ENCODE results near the gene ST6GALNAC2.
"Not testable (repeated sequence)": the region's sequence is repeated elsewhere in the genome, so short reads cannot be mapped to it uniquely, and the experiment has no call there.

The ST6GALNAC2 gene

DNA sequence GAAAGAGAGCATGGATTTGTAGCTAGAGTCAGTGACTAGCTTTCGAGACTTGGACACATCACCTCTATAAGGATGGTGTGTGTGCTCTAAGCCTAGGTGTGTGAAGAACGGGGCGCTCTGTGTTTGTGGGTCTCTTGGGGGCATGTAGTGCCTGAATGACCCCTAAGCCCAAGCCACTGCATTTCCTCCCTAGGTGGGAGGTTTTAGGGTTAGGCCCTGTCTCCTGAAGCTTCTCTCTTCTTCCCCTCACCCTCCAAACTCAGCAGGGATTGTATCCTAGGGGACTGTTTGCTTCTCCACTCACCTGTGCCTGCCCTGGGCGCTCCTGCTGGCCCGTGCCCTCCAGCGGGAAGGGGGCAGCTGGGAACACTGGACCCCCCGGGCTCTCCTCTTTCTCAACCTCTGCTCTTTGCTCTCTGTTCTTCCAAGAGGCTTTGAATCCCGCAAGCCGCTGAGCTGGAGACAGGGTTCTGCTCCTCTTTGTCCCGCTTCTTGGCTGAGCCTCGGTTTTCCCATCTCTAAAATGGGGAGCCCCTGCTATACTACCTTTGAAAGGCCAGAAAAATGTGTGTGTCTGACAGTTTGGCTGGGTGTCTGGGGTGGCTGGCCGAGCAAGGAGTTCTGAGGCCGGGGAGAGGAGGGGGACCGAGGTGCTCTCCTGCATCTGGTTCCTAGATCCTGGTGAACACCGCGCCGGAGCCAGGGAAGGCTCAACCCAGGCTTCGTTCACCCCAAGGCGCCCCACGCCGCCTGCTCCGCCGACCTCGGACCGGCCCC, 49.0 kb downstream of the ST6GALNAC2 start:
- H3K36me3 ChIP-seq, result peaks cover 2% of the 10 kb centered on the region; the same call in 1 of the 2 replicates
- no peak overlapping the region for H3K4me3 ChIP-seq (ENCODE audit: low read depth, low read length)
- H3K9me3 ChIP-seq (ENCODE audit: severe bottlenecking), result no peaks in the 10 kb centered on the region
- H3K27ac ChIP-seq, result no peak overlapping the region
- DNase-seq, result no peak
- no peaks in the 10 kb centered on the region for H3K27me3 ChIP-seq (ENCODE audit: insufficient read depth, low read depth, severe bottlenecking)
- TF ChIP-seq, protein P1, sequence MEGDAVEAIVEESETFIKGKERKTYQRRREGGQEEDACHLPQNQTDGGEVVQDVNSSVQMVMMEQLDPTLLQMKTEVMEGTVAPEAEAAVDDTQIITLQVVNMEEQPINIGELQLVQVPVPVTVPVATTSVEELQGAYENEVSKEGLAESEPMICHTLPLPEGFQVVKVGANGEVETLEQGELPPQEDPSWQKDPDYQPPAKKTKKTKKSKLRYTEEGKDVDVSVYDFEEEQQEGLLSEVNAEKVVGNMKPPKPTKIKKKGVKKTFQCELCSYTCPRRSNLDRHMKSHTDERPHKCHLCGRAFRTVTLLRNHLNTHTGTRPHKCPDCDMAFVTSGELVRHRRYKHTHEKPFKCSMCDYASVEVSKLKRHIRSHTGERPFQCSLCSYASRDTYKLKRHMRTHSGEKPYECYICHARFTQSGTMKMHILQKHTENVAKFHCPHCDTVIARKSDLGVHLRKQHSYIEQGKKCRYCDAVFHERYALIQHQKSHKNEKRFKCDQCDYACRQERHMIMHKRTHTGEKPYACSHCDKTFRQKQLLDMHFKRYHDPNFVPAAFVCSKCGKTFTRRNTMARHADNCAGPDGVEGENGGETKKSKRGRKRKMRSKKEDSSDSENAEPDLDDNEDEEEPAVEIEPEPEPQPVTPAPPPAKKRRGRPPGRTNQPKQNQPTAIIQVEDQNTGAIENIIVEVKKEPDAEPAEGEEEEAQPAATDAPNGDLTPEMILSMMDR (IDR thresholded peaks at IDR 0.05; ENCODE audit: low read depth, low read length), result no peak

DNA sequence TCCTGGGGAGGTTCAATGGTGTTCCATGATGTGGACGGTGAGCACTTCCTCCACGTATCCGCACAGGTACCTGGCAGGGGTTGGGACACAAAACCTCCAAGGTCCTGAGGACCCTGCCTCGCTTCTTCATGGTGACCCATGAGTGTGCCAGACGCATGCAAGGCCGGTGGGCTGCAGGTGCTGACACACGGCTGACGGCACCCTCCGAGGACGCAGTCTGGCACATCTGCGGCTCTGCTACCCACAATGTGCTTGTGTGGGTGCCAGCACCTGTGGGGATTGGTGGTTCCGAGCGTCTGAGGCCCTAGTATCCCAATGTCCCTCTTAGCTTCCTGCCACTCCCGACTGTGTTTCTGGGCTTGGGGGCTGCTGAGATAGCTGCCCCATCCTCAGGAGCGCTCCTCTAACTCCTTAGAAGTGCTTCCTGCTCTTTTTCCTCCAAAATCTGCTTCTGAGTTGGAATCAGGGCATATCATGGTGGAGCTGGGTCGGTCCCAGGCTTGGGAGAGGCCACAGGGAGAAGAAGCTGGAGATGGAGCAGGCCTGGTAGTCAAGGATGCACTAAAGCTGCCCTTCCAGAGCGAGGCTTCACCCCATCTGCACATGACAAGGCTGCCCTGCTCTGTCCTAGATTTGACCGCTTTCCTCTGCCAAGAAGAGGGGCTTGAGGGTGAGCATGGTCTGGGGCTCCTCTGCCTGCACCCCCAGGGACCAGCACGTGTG, 49.7 kb downstream of the ST6GALNAC2 start:
- no peaks in the 10 kb centered on the region for H3K9me3 ChIP-seq (ENCODE audit: severe bottlenecking)
- H3K27me3 ChIP-seq (ENCODE audit: insufficient read depth, low read depth, severe bottlenecking), result no peaks in the 10 kb centered on the region
- H3K36me3 ChIP-seq, result no peaks in the 10 kb centered on the region
- no peak overlapping the region for H3K27ac ChIP-seq
- DNase-seq, result no peak
- TF ChIP-seq, protein P1 (IDR thresholded peaks at IDR 0.05; ENCODE audit: low read depth, low read length), result no peak
- no peak overlapping the region for H3K4me3 ChIP-seq (ENCODE audit: low read depth, low read length)

DNA sequence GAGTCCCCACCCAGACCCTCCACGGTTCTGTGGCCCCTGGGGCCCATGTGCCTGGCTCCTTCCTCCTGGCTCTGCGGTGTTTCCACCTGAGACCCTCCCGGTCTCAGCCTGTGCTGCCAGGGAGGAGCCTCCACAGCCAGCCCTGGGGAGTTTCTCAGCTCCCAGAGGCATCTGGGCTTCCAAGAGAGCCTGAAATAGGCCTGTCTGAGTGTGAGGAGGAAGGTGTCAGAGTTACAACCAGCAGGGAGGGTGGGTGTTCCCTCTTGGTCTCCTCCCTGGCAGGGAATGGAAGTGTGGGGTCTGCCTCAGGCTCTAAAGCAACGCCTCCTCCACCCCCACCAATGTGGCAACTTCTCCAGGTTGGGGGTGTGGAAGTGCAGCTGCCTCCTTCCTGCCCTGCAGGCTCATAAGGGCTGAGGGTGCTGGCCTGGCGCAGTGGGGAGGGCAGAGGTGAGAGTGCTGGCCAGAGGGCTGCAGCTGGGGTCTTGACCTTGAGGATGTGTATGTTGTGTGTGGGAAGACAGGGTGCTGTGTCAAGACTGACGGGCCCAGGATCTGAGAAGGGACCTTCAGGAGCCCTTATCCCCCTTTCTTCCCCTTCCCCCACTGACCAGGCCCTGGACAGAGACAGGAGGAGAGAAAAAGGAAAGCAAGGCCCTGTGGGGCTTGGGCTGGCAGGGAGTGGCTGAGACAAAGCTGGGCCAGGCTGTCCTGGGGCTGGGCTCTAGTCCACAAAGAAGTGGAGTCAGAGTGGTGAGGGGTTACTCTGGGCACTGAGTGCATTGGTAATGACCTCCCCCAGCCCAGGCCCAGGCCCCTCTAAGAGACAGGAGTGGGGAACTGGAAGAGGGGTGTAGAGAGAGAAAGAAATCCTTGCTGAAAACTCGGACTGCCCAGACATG, 50.6 kb downstream of the ST6GALNAC2 start:
- Histone ChIP-seq H3K4me3 (ENCODE audit: low read depth, low read length) (no peak overlapping the region), H3K27ac (peak overlapping the region; percentile 26), H3K36me3 (no peaks in the 10 kb centered on the region), H3K9me3 (ENCODE audit: severe bottlenecking) (no peaks in the 10 kb centered on the region), H3K27me3 (ENCODE audit: insufficient read depth, low read depth, severe bottlenecking) (no peaks in the 10 kb centered on the region)
- DNase-seq, result no peak
- TF ChIP-seq, protein P1 (IDR thresholded peaks at IDR 0.05; ENCODE audit: low read depth, low read length), result no peak

DNA sequence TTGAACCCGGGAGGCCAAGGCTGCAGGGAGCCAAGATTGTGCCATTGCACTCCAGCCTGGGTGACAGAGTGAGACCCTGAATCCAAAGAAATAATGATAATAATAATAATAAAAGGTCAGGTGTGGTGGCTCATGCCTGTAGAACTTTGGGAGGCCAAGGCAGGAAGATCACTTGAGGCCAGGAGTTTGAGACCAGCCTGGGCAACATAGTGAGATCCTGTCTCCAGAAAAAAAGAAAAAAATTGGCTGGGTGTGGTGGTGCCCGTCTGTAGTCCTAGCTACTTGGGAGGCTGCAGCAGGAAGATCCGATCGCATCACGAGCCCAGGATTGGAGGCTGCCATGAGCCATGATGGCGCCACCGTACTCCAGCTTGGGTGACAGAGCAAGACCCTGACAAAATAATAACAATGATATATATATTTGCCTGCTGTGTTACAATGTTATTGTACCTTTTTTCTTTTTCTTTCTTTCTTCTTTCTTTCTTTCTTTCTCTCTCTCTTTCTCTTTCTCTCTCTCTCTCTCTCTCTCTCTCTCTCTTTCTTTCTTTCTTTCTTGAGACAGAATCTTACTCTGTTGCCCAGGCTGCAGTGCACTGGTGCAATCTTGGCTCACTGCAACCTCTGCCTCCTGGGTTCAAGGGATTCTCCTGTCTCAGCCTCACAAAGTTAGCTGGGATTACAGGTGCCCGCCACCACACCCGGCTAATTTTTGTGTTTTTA, 51.9 kb downstream of the ST6GALNAC2 start:
- H3K27me3 ChIP-seq (ENCODE audit: insufficient read depth, low read depth, severe bottlenecking); H3K4me3 ChIP-seq (ENCODE audit: low read depth, low read length); H3K27ac ChIP-seq; DNase-seq; H3K9me3 ChIP-seq (ENCODE audit: severe bottlenecking); H3K36me3 ChIP-seq: not testable (repeated sequence)

DNA sequence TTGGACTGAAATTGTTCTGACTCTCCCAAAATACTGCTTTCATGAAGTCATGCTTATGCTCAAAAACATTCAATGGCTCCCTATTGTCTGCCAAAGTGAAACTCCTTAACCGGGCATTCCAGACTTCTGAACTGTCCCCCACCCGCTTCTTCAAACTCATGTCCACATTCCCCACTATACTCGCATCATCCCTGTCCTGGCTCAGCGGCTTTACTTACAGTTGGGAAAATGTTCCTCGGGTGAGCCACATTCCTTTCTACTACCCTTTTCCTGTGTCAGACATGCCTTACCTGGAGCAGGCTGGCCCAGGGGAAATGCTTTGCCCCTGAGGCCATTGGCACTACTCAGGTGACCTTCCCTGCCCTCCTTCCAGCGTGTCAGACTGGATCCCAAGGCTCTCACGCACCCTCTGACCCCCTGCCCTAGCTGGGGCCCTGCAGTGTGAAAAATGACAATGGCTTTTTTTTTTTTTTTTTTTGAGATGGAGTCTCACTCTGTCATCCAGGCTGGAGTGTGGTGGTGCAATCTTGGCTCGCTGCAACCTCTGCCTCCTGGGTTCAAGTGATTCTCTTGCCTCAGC, 53.5 kb downstream of the ST6GALNAC2 start:
- TF ChIP-seq, protein P1 (IDR thresholded peaks at IDR 0.05; ENCODE audit: low read depth, low read length), result no peak
- Histone ChIP-seq H3K9me3 (ENCODE audit: severe bottlenecking) (no peaks in the 10 kb centered on the region), H3K27me3 (ENCODE audit: insufficient read depth, low read depth, severe bottlenecking) (no peaks in the 10 kb centered on the region), H3K4me3 (ENCODE audit: low read depth, low read length) (no peak overlapping the region), H3K36me3 (no peaks in the 10 kb centered on the region), H3K27ac (peak overlapping the region; percentile 61)
- DNase-seq, result no peak
